Measurements from ENCODE around the gene ROR2.

ROR2 gene

GRCh38 chr9:91963711-91964240, 13.7 kb upstream of the ROR2 start:
- H3K9me3 Mint-ChIP-seq = peaks cover 5 to 6% of the 10 kb centered on the region in 2 donors
- ATAC-seq (replicated peaks) = no peak
- H3K4me3 Mint-ChIP-seq = no peak overlapping the region
- no peaks in the 10 kb centered on the region for H3K36me3 Mint-ChIP-seq
- DNase-seq = no peak
- no peak overlapping the region for H3K27ac Mint-ChIP-seq
- H3K4me1 Mint-ChIP-seq = no peaks in the 10 kb centered on the region
- peaks cover 18 to 20% of the 10 kb centered on the region in 2 donors for H3K27me3 Mint-ChIP-seq

- H3K9me3 Mint-ChIP-seq = peaks cover 5 to 6% of the 10 kb centered on the region in 2 donors
- H3K4me3 Mint-ChIP-seq = no peak overlapping the region
- no peaks in the 10 kb centered on the region for H3K36me3 Mint-ChIP-seq
- no peak for ATAC-seq (replicated peaks)
- no peak for DNase-seq
- H3K27me3 Mint-ChIP-seq = peaks cover 4% of the 10 kb centered on the region in 2 donors
- H3K4me1 Mint-ChIP-seq = no peaks in the 10 kb centered on the region
- H3K27ac Mint-ChIP-seq = no peak overlapping the region
These were observed 10.3 kb upstream of the ROR2 start for GRCh38 chr9:91960367-91960766.

- H3K27me3 Mint-ChIP-seq = peaks cover 17 to 18% of the 10 kb centered on the region in 2 donors
- H3K27ac Mint-ChIP-seq = no peak overlapping the region
- H3K4me1 Mint-ChIP-seq = peaks cover 0 to 2% of the 10 kb centered on the region in 2 donors
- H3K4me3 Mint-ChIP-seq = no peak overlapping the region
- peaks cover 4 to 5% of the 10 kb centered on the region in 2 donors for H3K9me3 Mint-ChIP-seq
- no peak for ATAC-seq (replicated peaks)
- no peaks in the 10 kb centered on the region for H3K36me3 Mint-ChIP-seq
- no peak for DNase-seq
These were observed 8.1 kb upstream of the ROR2 start for GRCh38 chr9:91958174-91958573.

- peaks cover 0 to 2% of the 10 kb centered on the region in 2 donors for H3K9me3 Mint-ChIP-seq
- H3K4me1 Mint-ChIP-seq = peaks cover 4 to 6% of the 10 kb centered on the region in 2 donors
- H3K4me3 Mint-ChIP-seq = no peak overlapping the region
- DNase-seq (no peak), ATAC-seq (replicated peaks) (no peak)
- no peaks in the 10 kb centered on the region for H3K36me3 Mint-ChIP-seq
- H3K27ac Mint-ChIP-seq = no peak overlapping the region
- H3K27me3 Mint-ChIP-seq = peaks cover 39 to 43% of the 10 kb centered on the region in 2 donors
These were observed 4.9 kb upstream of the ROR2 start for GRCh38 chr9:91954841-91955471.

GRCh38 chr9:91953718-91954117, 3.7 kb upstream of the ROR2 start:
- no peak for DNase-seq
- no peaks in the 10 kb centered on the region for H3K9me3 Mint-ChIP-seq
- peaks cover 4 to 6% of the 10 kb centered on the region in 2 donors for H3K4me1 Mint-ChIP-seq
- ATAC-seq (replicated peaks) = no peak
- no peaks in the 10 kb centered on the region for H3K36me3 Mint-ChIP-seq
- no peak overlapping the region for H3K27ac Mint-ChIP-seq
- H3K4me3 Mint-ChIP-seq = no peak overlapping the region
- H3K27me3 Mint-ChIP-seq = peaks cover 43% of the 10 kb centered on the region in 2 donors

GRCh38 chr9:91951944-91952520, 2.0 kb upstream of the ROR2 start:
- Mint-ChIP-seq H3K9me3 (no peaks in the 10 kb centered on the region), H3K4me3 (no peak overlapping the region), H3K36me3 (no peaks in the 10 kb centered on the region), H3K27ac (no peak overlapping the region), H3K27me3 (peaks cover 51 to 52% of the 10 kb centered on the region in 2 donors), H3K4me1 (peaks cover 4 to 6% of the 10 kb centered on the region in 2 donors)
- no peak for ATAC-seq (replicated peaks)
- DNase-seq = no peak

- Mint-ChIP-seq H3K9me3 (no peaks in the 10 kb centered on the region), H3K27ac (no peak overlapping the region), H3K4me3 (no peak overlapping the region), H3K4me1 (peaks cover 3 to 6% of the 10 kb centered on the region in 2 donors), H3K27me3 (peaks cover 64 to 67% of the 10 kb centered on the region in 2 donors), H3K36me3 (no peaks in the 10 kb centered on the region)
- no peak for DNase-seq
- no peak for ATAC-seq (replicated peaks)
These were observed 559 bp downstream of the ROR2 start for GRCh38 chr9:91949392-91949945.

GRCh38 chr9:91948597-91949391, 1.2 kb downstream of the ROR2 start:
- H3K27me3 Mint-ChIP-seq = peaks cover 64 to 67% of the 10 kb centered on the region in 2 donors
- no peaks in the 10 kb centered on the region for H3K9me3 Mint-ChIP-seq
- H3K4me3 Mint-ChIP-seq = peak overlapping the region in 1 of 2 donors; percentile 41
- H3K4me1 Mint-ChIP-seq = peaks cover 3 to 6% of the 10 kb centered on the region in 2 donors
- H3K36me3 Mint-ChIP-seq = no peaks in the 10 kb centered on the region
- no peak overlapping the region for H3K27ac Mint-ChIP-seq
- ATAC-seq (replicated peaks) (peak; percentile 49 to 66), DNase-seq (peak; percentile 8)

GRCh38 chr9:91948101-91948596, 1.9 kb downstream of the ROR2 start:
- no peak for DNase-seq
- no peak overlapping the region for H3K27ac Mint-ChIP-seq
- peaks cover 60 to 68% of the 10 kb centered on the region in 2 donors for H3K27me3 Mint-ChIP-seq
- no peaks in the 10 kb centered on the region for H3K9me3 Mint-ChIP-seq
- no peaks in the 10 kb centered on the region for H3K36me3 Mint-ChIP-seq
- peaks cover 3 to 6% of the 10 kb centered on the region in 2 donors for H3K4me1 Mint-ChIP-seq
- H3K4me3 Mint-ChIP-seq = no peak overlapping the region
- ATAC-seq (replicated peaks) = no peak

GRCh38 chr9:91946653-91947488, 3.2 kb downstream of the ROR2 start:
- ATAC-seq (replicated peaks) (no peak), DNase-seq (no peak)
- no peaks in the 10 kb centered on the region for H3K9me3 Mint-ChIP-seq
- no peaks in the 10 kb centered on the region for H3K36me3 Mint-ChIP-seq
- H3K4me3 Mint-ChIP-seq = no peak overlapping the region
- H3K27me3 Mint-ChIP-seq = peaks cover 59 to 64% of the 10 kb centered on the region in 2 donors
- H3K27ac Mint-ChIP-seq = no peak overlapping the region
- peaks cover 3 to 6% of the 10 kb centered on the region in 2 donors for H3K4me1 Mint-ChIP-seq

GRCh38 chr9:91946196-91946595, 3.8 kb downstream of the ROR2 start:
- Mint-ChIP-seq H3K27ac (no peak overlapping the region), H3K27me3 (peaks cover 58 to 60% of the 10 kb centered on the region in 2 donors), H3K9me3 (peaks cover 0 to 2% of the 10 kb centered on the region in 2 donors), H3K4me1 (peaks cover 3 to 6% of the 10 kb centered on the region in 2 donors), H3K4me3 (no peak overlapping the region), H3K36me3 (no peaks in the 10 kb centered on the region)
- ATAC-seq (replicated peaks) = no peak
- DNase-seq = no peak

GRCh38 chr9:91945277-91946085, 4.5 kb downstream of the ROR2 start:
- Mint-ChIP-seq H3K27me3 (peaks cover 55% of the 10 kb centered on the region in 2 donors), H3K9me3 (peaks cover 0 to 2% of the 10 kb centered on the region in 2 donors), H3K4me1 (peaks cover 2 to 4% of the 10 kb centered on the region in 2 donors)

GRCh38 chr9:91944711-91945110, 5.3 kb downstream of the ROR2 start:
- Mint-ChIP-seq H3K4me3 (no peak overlapping the region), H3K27me3 (peaks cover 52% of the 10 kb centered on the region in 2 donors), H3K9me3 (peaks cover 0 to 2% of the 10 kb centered on the region in 2 donors)

More at GRCh38 chr9:91945277-91946085, 4.5 kb downstream of the ROR2 start:
- ATAC-seq (replicated peaks) = no peak
- Mint-ChIP-seq H3K4me3 (no peak overlapping the region), H3K36me3 (no peaks in the 10 kb centered on the region), H3K27ac (no peak overlapping the region)
- no peak for DNase-seq

More at GRCh38 chr9:91944711-91945110, 5.3 kb downstream of the ROR2 start:
- Mint-ChIP-seq H3K4me1 (no peaks in the 10 kb centered on the region), H3K36me3 (no peaks in the 10 kb centered on the region), H3K27ac (no peak overlapping the region)
- ATAC-seq (replicated peaks) (no peak), DNase-seq (no peak)

All from stimulated activated naive B cell treated with anti-CD40 and anti-IgM and Interleukin-4, amounts not matched to agents 10 μg/mL and 1 μg/mL and 100 μg/mL, for 72 hours (primary cell).